HG03175 (cell line): ENCODE data around the gene UBE2G2.

Experiments
- ATAC-seq: cut with Tn5 transposase; IDR thresholded peaks from one replicate; pipeline ENCODE4 v1.9.1; 2021; ENCODE audit warnings: mild to moderate bottlenecking, moderate library complexity; ENCODE audit not compliant: unreplicated experiment

Gene UBE2G2

DNA sequence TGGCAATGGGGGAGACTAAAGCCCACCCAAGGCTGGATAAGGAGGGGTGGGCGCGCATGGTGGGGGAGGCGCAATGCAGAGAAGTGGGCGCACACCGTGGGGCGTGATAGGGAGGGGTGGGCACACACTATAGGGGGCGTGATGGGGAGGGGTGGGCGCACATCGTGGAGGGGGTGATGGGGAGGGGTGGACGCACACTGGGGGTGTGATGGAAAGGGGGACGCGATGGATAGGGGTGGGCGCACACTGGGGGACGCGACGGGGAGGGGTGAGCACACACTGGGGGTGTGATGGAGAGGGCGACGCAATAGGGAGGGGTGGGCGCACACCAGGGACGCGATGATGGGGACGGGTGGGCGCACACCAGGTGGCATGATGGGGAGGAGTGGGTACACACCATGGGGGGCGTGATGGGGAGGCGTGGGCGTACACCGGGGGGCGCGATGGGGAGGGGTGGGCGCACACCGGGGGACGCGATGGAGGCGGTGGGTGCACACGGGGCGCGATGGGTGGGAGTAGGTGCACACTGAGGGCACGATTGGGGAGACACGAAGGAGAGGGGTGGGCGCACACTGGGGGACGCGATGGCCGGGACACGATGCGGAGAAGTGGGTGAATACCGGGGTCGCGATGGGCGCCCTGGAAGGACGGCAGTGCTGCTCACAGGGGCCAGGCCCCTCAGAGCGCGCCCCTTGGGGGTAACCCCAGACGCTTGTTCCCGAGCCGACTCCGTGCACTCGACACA is 15.3 kb upstream of the UBE2G2 start:
- no peak for ATAC-seq

- no peak for ATAC-seq
Observed at GRCh38 chr21:44815852-44816628, 14.4 kb upstream of the UBE2G2 start.

DNA sequence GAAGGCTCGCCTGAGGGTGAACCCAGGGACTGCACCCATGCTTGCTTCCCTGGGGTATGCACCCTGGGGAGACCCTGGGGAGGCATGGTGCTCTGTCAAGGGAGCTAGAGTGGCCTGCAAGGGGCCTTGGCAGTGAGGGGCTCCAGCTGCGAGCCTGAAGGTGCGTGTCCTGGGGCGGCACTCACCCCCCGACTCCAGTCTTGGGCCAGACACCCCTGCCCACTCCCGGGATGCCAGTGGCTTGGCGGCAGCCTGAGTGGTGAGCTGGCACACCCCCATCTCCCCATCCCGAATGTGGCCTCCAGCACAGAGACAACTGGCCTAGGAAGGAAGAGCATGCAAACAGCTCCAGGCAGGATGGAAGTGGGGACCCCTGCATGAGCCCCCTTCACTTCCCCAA is 13.6 kb upstream of the UBE2G2 start:
- no peak for ATAC-seq

GRCh38 chr21:44814498-44815023 is 12.9 kb upstream of the UBE2G2 start:
- ATAC-seq = no peak

DNA sequence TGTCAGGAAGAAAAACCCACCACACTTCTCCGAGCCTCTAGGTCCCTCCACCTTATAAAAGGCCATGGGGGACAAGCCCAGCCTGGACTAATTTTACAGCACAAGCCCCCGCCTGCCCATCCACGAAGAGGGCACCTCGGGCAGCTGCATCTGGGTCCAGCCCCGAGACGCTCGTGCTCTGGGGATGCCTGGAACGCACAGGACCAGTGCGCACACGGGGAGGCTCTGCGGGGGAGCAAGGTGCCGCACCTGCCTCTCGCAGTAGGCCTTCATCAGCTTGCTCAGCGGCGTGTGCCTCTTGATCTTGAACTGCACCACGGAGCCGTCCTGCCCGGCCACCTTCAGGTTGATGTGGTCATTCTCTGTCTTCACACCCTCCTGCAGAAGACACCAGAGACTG is 12.1 kb upstream of the UBE2G2 start:
- ATAC-seq = no peak

DNA sequence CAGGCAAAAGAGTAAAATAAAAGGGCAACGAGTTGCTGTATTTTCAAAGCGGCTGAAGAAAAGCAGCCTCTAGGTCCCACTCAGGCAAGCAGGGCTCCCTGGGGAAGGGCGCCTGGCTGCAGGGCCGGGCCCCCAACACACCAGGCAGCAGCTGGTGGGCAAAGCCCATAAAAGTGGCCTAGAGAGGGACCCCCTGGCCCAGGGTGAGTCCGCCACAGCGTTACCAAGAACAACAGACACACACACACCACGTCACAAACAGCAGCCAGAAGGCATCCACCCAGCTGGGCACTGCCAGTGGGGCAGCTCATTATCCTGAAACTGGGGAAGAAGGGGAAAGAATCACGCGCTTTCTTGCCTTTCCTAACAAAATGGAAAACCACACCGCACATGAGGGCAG is 11.5 kb upstream of the UBE2G2 start:
- ATAC-seq = no peak

DNA sequence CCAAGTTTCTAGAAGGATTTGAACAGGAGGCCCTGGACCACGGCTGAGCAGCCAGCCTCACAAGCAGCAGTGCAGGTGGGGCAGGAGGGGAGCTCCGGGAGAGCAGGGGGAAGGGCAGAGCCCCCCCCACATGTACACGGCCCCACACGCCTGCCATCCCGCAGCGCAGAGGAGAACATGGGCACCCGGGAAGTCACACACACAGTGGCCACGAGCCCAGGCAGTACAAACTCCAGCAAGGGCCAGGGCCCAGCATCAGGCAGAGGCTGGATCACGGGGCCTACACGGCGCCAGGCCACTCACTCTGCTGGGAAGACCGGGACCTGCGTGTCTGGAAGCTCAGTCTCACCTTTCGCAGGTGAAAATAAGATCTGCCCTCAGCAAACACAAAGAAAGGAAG is 11.0 kb upstream of the UBE2G2 start:
- ATAC-seq = no peak

GRCh38 chr21:44810779-44811178 is 9.2 kb upstream of the UBE2G2 start:
- no peak for ATAC-seq

GRCh38 chr21:44805859-44806258 is 4.2 kb upstream of the UBE2G2 start:
- ATAC-seq = no peak

GRCh38 chr21:44805226-44805625 is 3.6 kb upstream of the UBE2G2 start:
- no peak for ATAC-seq

DNA sequence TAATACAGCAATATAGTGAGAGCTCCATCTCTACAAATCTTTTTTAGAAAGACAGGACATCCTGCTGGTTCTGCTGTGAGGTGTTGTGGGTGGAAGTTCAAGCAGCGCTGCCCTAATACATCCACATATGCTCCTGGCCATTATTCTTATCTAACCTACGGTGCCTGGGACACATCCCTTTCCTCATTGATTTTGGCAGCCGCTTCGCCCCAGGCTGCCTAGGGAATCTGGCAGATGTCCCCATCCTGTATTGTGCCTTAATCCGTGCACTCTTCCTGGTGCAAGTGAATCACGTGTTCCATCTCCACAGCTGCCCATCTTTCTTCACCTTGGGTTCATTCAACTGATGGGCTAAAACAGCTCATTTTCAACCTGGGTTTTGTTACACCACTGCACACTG is 3.1 kb upstream of the UBE2G2 start:
- ATAC-seq = no peak

- no peak for ATAC-seq
Observed at GRCh38 chr21:44803651-44804050, 2.0 kb upstream of the UBE2G2 start.

GRCh38 chr21:44802396-44803153 is 955 bp upstream of the UBE2G2 start:
- no peak for ATAC-seq

DNA sequence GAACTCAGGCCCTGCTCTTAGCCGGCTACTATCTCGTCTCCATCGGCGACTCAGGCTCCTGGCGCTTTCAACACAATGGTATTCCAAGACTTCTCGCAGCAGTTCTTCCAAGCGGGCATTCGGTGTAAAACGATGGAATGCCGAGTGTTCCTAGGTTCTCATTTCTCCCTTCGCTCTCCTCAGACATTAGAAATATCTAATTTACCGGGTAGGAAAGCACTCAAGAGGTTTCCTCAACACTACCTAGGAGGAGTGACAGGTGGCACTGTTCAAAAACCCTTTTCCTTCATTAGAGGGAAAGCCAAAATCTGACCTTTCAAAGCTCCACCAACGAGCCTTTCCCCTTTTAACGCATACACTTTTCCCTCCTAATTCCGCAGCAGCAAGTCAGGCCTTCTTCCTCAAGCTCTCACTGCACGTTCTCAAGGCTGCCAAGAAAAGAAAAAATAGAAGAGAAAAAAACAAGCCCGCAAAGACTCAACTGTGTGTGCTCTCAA is 601 bp downstream of the UBE2G2 start:
- ATAC-seq = no peak

DNA sequence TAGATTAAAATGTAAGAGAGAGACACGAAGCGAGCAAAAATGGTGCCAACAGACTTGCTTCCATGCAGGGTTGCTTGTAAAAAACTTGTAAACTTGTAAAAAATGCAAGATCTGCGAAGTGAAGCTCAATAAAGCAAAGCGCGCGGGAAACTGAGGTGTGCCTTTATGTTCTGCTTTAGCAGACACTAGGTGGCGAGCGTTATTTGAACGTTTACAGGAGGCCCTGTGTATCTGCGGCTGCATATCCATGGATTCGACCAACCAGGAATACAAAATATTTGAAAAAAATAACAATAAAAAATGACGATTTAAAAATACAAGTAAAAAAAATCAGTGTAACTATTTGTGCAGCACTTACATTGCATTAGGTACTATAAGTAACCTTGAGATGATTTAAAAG is 1.5 kb downstream of the UBE2G2 start:
- no peak for ATAC-seq

DNA sequence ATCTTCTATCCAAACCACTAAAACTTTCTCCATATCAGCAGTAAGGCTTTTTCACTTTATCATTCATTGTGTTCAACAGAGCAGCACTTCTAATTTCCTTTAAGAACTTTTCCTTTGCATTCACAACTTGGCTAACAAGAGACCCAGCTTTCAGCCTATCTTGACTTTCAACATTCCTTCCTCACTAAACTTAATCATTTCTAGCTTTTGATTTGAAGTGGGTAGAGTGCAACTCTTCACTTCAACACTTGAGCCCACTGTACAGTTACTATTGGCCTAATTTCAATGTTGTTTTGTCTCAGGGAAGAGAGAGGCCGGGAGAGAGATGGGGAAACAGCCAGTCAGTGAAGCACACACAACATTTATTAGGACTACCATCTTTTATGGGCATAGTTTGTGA is 2.0 kb downstream of the UBE2G2 start:
- no peak for ATAC-seq

GRCh38 chr21:44797775-44798174 is 3.8 kb downstream of the UBE2G2 start:
- no peak for ATAC-seq

DNA sequence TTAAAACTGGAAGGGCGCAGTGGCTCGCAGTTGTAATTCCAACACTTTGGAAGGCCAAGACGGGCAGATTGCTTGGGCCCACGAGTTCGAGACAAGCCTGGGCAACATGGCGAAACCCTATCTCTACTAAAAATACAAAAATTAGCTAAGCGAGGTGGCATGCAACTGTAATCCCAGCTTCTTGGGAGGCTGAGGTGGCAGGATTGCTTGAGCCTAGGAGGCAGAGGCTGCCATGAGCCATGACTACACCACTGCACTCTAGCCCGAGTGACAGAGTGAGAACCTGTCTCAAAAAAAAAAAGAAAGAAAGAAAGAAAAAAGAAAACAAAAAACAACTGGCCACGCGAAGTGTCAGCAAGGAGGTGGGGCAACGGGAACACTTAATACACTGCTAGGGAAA is 6.3 kb downstream of the UBE2G2 start:
- ATAC-seq = no peak

GRCh38 chr21:44793592-44794374 is 7.8 kb downstream of the UBE2G2 start:
- no peak for ATAC-seq
